ENCODE data around the gene GAS1. TPM values are rescaled to one million over a fixed set of nuclear protein-coding genes. Genes with fewer than 3 reads are reported as not detected.

The GAS1 gene
- total RNA-seq, 1 donor from 2014 or later, result 3.3 TPM

GRCh38 chr9:86901511-86901910, 45.8 kb downstream of the GAS1 start:
- TF ChIP-seq CTCF (conservative IDR thresholded peaks at IDR 0.05; ENCODE audit: low read depth, low read length), result no peak

More at GRCh38 chr9:86901511-86901910, 45.8 kb downstream of the GAS1 start:
- no peak for DNase-seq (ENCODE audit: low read depth)
- no peak overlapping the region for H3K4me3 ChIP-seq (ENCODE audit: low read depth, low read length)

Measured in epithelial cell of proximal tubule (primary cell).